ENCODE measurements around the gene N4BP2L2. TPM values are rescaled to one million over a fixed set of nuclear protein-coding genes. Genes with fewer than 3 reads are reported as not detected.

Gene N4BP2L2
- total RNA-seq, 1 experiment from 2014 or later = 96.8 TPM

DNA sequence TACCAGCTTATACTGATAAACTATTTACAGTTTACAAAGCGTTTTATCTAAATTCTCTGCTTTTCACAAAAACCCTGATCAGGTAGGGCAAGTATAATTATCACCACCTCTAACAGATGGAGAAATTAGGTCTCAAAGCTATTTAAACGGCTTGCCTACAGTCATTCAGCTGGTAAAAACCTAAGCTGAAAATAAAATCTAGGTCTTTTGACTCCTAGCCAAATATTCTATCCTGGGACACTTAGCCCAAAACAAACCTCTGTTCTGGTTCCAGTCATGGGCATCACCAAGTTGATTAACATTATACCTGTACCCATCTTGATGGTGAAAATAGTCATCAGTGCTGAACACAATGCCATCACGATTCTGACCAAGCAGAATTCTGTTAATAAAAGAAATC lies 11.4 kb downstream of the N4BP2L2 start:
- H3K27ac ChIP-seq (ENCODE audit: low read depth, low read length, poor library complexity, severe bottlenecking) = no peak overlapping the region
- no peaks in the 10 kb centered on the region for H3K9me3 ChIP-seq (ENCODE audit: low read depth, low read length, poor library complexity, severe bottlenecking)
- no peaks in the 10 kb centered on the region for H3K27me3 ChIP-seq (replicated peaks; ENCODE audit: insufficient read depth, low read depth, low read length, poor library complexity)
- peaks cover 12% of the 10 kb centered on the region for H3K4me1 ChIP-seq (ENCODE audit: insufficient read depth, low read length, poor library complexity, severe bottlenecking)
- BruUV-seq (replicated peaks) = no TSS peak
- ChIA-PET POLR2A (ENCODE audit: low non-redundant PET) (no interaction called here), CTCF (no interaction called here)
- no peak for DNase-seq (ENCODE audit: low spot score)
- no peak overlapping the region for H3K4me3 ChIP-seq (ENCODE audit: low read depth, low read length, poor library complexity, severe bottlenecking)
- H3K36me3 ChIP-seq (ENCODE audit: insufficient read depth, low read length, poor library complexity, severe bottlenecking) = peaks cover 14% of the 10 kb centered on the region
- intact Hi-C loops (cut with micrococcal nuclease; ENCODE audit: unreplicated experiment) = no loop called here
- TF ChIP-seq, protein P1, sequence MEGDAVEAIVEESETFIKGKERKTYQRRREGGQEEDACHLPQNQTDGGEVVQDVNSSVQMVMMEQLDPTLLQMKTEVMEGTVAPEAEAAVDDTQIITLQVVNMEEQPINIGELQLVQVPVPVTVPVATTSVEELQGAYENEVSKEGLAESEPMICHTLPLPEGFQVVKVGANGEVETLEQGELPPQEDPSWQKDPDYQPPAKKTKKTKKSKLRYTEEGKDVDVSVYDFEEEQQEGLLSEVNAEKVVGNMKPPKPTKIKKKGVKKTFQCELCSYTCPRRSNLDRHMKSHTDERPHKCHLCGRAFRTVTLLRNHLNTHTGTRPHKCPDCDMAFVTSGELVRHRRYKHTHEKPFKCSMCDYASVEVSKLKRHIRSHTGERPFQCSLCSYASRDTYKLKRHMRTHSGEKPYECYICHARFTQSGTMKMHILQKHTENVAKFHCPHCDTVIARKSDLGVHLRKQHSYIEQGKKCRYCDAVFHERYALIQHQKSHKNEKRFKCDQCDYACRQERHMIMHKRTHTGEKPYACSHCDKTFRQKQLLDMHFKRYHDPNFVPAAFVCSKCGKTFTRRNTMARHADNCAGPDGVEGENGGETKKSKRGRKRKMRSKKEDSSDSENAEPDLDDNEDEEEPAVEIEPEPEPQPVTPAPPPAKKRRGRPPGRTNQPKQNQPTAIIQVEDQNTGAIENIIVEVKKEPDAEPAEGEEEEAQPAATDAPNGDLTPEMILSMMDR (conservative IDR thresholded peaks at IDR 0.05; ENCODE audit: low read depth, low read length) = no peak
- TF ChIP-seq EZH2 (IDR thresholded peaks at IDR 0.05; ENCODE audit: borderline replicate concordance, low read depth, low read length, poor library complexity, severe bottlenecking) = no peak

DNA sequence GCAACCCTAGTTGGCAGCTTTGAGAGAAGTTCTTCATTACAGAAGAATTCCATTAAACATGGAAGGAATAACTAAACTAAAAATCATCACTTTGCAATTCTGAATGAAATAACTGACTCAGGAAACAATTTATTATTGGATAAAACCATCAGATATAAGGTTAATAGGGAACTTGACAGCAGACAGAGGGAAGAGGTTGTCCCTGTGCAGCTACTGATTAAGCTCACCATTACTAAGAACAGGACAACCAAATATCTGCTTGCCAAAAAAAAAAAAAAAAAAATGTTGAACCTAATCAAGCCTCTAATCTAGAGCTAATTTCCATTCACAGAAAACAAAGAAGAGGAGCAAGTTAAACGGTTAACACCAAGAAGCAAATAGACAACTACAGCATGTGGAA lies 12.8 kb downstream of the N4BP2L2 start:
- no peak for DNase-seq (ENCODE audit: low spot score)
- Histone ChIP-seq H3K27ac (ENCODE audit: low read depth, low read length, poor library complexity, severe bottlenecking) (no peak overlapping the region), H3K27me3 (replicated peaks; ENCODE audit: insufficient read depth, low read depth, low read length, poor library complexity) (no peaks in the 10 kb centered on the region), H3K9me3 (ENCODE audit: low read depth, low read length, poor library complexity, severe bottlenecking) (no peaks in the 10 kb centered on the region), H3K4me1 (ENCODE audit: insufficient read depth, low read length, poor library complexity, severe bottlenecking) (no peaks in the 10 kb centered on the region), H3K4me3 (ENCODE audit: low read depth, low read length, poor library complexity, severe bottlenecking) (no peak overlapping the region), H3K36me3 (ENCODE audit: insufficient read depth, low read length, poor library complexity, severe bottlenecking) (peaks cover 26% of the 10 kb centered on the region)
- no TSS peak for BruUV-seq (replicated peaks)
- ChIA-PET POLR2A (ENCODE audit: low non-redundant PET) (interaction anchor here (0.8 kb wide), 1 partner anchor 10 kb away, joined by 3 read pairs; no protein-coding TSS in a partner anchor), CTCF (interaction anchor here (0.6 kb wide), 1 partner anchor 562 kb away, joined by 7 read pairs; no protein-coding TSS in a partner anchor)
- TF ChIP-seq, protein P1 (conservative IDR thresholded peaks at IDR 0.05; ENCODE audit: low read depth, low read length) = no peak
- TF ChIP-seq EZH2 (IDR thresholded peaks at IDR 0.05; ENCODE audit: borderline replicate concordance, low read depth, low read length, poor library complexity, severe bottlenecking) = no peak
- intact Hi-C loops (cut with micrococcal nuclease; ENCODE audit: unreplicated experiment) = no loop called here

DNA sequence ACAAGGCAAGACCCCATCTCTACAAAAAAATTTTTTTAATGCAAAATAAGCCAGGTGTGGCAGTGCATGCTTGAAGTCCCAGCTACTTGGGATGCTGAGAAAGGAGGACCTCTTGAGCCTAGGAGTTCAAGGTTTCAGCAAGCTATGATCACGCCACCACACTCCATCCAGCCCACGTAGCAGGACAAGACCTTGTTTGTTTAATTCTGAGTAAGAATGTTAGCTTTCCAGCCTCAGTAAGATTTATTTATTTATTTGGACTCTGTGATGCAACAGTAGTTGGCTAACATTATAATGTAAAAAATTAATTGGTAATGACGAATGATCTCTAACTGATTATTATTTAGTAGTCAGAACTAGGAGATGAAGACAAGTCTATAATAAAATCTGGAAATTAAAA lies 23.3 kb downstream of the N4BP2L2 start:
- Histone ChIP-seq H3K27me3 (replicated peaks; ENCODE audit: insufficient read depth, low read depth, low read length, poor library complexity) (no peaks in the 10 kb centered on the region), H3K4me1 (ENCODE audit: insufficient read depth, low read length, poor library complexity, severe bottlenecking) (no peaks in the 10 kb centered on the region), H3K36me3 (ENCODE audit: insufficient read depth, low read length, poor library complexity, severe bottlenecking) (peaks cover 50% of the 10 kb centered on the region), H3K9me3 (ENCODE audit: low read depth, low read length, poor library complexity, severe bottlenecking) (no peaks in the 10 kb centered on the region), H3K27ac (ENCODE audit: low read depth, low read length, poor library complexity, severe bottlenecking) (no peak overlapping the region), H3K4me3 (ENCODE audit: low read depth, low read length, poor library complexity, severe bottlenecking) (no peak overlapping the region)
- CTCF ChIA-PET = no interaction called here
- no peak for DNase-seq (ENCODE audit: low spot score)
- intact Hi-C loops (cut with micrococcal nuclease; ENCODE audit: unreplicated experiment) = no loop called here
- no TSS peak for BruUV-seq (replicated peaks)
- POLR2A ChIA-PET (ENCODE audit: low non-redundant PET) = no interaction called here
- no peak for TF ChIP-seq EZH2 (IDR thresholded peaks at IDR 0.05; ENCODE audit: borderline replicate concordance, low read depth, low read length, poor library complexity, severe bottlenecking)
- TF ChIP-seq, protein P1 (conservative IDR thresholded peaks at IDR 0.05; ENCODE audit: low read depth, low read length) = no peak

All from A673 (cell line).